ENCODE measurements around the gene CTRL.

DNA sequence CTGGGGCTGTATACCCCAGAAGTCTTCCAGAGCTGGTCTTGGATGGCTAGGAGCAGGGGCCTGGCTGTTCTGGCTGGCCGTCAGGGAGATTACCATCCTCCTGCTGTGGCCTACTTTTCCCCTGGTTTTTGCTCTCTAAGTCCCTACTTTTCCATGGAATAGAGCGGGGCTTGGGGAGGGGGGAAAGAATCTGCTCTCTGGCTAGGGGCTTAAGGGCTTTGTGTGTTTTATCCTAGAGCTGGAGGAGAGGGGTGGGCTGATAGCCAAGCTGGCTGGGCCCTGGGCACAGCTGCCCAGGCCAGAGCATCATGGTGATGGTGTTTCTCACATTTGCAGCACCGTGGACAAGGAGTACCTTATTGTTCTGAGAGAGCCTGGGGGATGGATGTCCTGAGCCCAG is 43.3 kb downstream of the CTRL start:
- TF ChIP-seq, protein P1, sequence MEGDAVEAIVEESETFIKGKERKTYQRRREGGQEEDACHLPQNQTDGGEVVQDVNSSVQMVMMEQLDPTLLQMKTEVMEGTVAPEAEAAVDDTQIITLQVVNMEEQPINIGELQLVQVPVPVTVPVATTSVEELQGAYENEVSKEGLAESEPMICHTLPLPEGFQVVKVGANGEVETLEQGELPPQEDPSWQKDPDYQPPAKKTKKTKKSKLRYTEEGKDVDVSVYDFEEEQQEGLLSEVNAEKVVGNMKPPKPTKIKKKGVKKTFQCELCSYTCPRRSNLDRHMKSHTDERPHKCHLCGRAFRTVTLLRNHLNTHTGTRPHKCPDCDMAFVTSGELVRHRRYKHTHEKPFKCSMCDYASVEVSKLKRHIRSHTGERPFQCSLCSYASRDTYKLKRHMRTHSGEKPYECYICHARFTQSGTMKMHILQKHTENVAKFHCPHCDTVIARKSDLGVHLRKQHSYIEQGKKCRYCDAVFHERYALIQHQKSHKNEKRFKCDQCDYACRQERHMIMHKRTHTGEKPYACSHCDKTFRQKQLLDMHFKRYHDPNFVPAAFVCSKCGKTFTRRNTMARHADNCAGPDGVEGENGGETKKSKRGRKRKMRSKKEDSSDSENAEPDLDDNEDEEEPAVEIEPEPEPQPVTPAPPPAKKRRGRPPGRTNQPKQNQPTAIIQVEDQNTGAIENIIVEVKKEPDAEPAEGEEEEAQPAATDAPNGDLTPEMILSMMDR (IDR thresholded peaks at IDR 0.05) = no peak
- TF ChIP-seq POLR2A (IDR thresholded peaks at IDR 0.05) = no peak
